GM12891 (cell line): ENCODE measurements around the gene NEK10.

ENCODE experiments used
- POLR2A ChIP-seq: IDR thresholded peaks from 2 replicates; pipeline ENCODE4 v1.6.1; 2011; ENCODE audit warnings: low read depth, low read length, control low read depth
- POLR2AphosphoS5 ChIP-seq: IDR thresholded peaks from 2 replicates; pipeline ENCODE4 v1.6.1; 2011; ENCODE audit warnings: low read depth, low read length, control low read depth
- POU2F2 ChIP-seq: IDR thresholded peaks from 2 replicates; pipeline ENCODE4 v1.6.1; 2011; ENCODE audit warnings: low read depth, mild to moderate bottlenecking, control low read depth, low read length, moderate library complexity
- SPI1 ChIP-seq: IDR thresholded peaks from 2 replicates; pipeline ENCODE4 v1.6.1; 2011; ENCODE audit warnings: low read depth, low read length, control low read depth
- TAF1 ChIP-seq: IDR thresholded peaks from 2 replicates; pipeline ENCODE4 v1.6.1; 2011; ENCODE audit warnings: low read depth, low read length, control low read depth

DNA sequence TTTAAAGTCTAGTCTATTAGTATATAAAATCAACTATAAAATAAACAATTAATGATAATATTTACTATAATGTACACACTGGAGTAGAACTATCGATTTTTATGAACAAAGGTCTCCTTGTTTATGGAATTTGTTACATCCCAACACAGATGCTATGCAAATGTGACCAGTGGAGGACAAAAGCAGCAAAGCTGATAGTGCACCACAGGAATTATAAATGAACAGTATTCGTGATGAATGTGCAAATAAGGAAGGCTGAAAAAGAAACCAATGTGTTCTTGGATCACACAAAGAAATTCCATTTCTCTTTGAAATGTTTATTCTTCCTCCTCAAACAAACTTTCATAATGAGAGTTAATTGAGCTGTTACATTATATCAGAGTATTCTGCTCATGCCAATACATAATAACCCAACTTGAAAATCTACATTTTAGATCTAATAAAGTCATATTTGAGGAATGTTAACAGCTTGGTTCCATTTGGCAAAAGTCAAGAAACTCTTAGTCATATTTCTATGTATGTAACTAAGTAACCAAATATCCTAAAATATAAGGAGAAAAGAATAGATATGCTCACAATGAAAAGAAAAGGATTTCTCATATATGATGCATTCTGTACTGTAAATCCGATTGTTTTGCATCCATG lies 79.3 kb downstream of the NEK10 start:
- TF ChIP-seq POLR2A: no peak
- TF ChIP-seq SPI1: no peak
- no peak for TF ChIP-seq POLR2AphosphoS5
- TF ChIP-seq TAF1: no peak
- TF ChIP-seq POU2F2: no peak
